Brain microvascular endothelial cell (primary cell): ENCODE data around the gene ZBTB11.

Source experiments
- DNase-seq: peaks from one replicate; pipeline ENCODE4 v3.0.0-alpha.2; 2020
- H3K27ac ChIP-seq: fragments of 250-450 bp; sonication (Bioruptor Pico); 2 replicates; pipeline ENCODE4 v1.5.1; 2020; ENCODE audit warnings: mild to moderate bottlenecking, moderate library complexity
- H3K27me3 ChIP-seq: fragments of 250-450 bp; sonication (Bioruptor Pico); replicated peaks from 2 replicates; pipeline ENCODE4 v1.5.1; 2020; ENCODE audit warnings: mild to moderate bottlenecking
- H3K36me3 ChIP-seq: fragments of 250-450 bp; sonication (Bioruptor Pico); replicated peaks from 2 replicates; pipeline ENCODE4 v1.5.1; 2020; ENCODE audit warnings: mild to moderate bottlenecking
- H3K4me3 ChIP-seq: 2 replicates; pipeline ENCODE4 v1.5.1; 2011; ENCODE audit warnings: low read depth, mild to moderate bottlenecking, control low read depth, low read length, moderate library complexity
- in situ Hi-C: cut with HindIII; loops from 2 replicates; pipeline ENCODE4 v1.10.0; 2017; ENCODE audit warnings: low sequenced_read_pairs, low pct_ligation_motif_present
- TF ChIP-seq, protein P1 (sequence below): IDR thresholded peaks from 2 replicates; pipeline ENCODE4 v1.5.1; 2011; ENCODE audit warnings: low read depth, mild to moderate bottlenecking, moderate library complexity, low read length, control low read depth, inconsistent platforms; ENCODE audit errors: missing control alignments

Gene ZBTB11

DNA sequence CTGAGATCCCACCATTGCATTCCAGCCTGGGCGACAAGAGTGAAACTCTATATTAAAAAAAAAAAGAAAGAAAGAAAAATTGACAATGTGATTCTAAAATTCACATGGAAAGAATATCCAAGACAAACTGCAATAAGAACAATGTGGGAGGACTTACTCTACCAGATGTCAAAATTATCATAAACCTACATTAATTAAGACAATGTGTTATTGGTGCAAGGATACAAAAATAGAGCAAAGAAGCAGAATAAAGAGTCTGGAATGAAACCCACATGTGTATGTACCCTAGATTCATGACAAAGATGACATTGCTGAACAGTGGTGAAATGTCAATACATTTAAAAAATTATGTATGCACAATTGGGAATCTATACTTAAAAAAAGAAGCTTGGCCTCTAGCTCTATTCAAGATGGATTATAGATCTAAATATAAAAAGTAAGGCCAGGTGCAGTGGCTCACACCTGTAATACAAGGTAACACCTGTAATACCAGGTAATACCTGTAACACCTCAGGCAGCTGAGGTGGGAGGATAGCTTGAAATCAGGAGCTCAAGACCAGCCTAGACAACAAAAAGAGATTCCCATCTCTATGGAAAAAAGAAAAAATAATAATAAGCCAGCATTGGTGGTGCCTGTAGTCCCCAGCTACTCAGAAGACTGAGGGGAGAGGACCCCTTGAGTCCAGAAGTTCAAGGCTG, 45.7 kb downstream of the ZBTB11 start:
- H3K27ac ChIP-seq = no peak overlapping the region
- H3K4me3 ChIP-seq = no peak overlapping the region
- no peaks in the 10 kb centered on the region for H3K27me3 ChIP-seq
- in situ Hi-C loops = no loop called here
- TF ChIP-seq, protein P1, sequence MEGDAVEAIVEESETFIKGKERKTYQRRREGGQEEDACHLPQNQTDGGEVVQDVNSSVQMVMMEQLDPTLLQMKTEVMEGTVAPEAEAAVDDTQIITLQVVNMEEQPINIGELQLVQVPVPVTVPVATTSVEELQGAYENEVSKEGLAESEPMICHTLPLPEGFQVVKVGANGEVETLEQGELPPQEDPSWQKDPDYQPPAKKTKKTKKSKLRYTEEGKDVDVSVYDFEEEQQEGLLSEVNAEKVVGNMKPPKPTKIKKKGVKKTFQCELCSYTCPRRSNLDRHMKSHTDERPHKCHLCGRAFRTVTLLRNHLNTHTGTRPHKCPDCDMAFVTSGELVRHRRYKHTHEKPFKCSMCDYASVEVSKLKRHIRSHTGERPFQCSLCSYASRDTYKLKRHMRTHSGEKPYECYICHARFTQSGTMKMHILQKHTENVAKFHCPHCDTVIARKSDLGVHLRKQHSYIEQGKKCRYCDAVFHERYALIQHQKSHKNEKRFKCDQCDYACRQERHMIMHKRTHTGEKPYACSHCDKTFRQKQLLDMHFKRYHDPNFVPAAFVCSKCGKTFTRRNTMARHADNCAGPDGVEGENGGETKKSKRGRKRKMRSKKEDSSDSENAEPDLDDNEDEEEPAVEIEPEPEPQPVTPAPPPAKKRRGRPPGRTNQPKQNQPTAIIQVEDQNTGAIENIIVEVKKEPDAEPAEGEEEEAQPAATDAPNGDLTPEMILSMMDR = no peak
- no peak for DNase-seq
- H3K36me3 ChIP-seq = no peaks in the 10 kb centered on the region

DNA sequence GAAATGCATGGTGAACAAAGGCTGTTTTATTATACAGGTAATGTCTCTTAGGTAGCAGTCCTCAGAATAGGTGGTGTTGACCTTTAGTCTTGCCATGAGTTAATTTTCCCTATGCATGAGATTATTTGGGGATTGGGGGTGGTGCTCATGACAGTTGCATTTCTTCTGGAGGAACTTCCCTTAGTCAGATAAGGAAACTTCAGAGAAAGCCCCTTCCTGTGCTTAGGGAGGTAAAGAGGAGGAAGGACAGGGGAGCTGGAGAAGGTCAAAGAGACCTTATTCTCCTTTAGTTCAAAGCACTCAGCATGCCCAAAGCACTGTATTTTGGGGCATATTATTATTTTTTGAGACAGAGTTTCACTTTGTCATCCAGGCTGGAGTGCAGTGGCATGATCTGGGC, 47.7 kb downstream of the ZBTB11 start:
- DNase-seq = no peak
- TF ChIP-seq, protein P1 = no peak
- in situ Hi-C loops = no loop called here

DNA sequence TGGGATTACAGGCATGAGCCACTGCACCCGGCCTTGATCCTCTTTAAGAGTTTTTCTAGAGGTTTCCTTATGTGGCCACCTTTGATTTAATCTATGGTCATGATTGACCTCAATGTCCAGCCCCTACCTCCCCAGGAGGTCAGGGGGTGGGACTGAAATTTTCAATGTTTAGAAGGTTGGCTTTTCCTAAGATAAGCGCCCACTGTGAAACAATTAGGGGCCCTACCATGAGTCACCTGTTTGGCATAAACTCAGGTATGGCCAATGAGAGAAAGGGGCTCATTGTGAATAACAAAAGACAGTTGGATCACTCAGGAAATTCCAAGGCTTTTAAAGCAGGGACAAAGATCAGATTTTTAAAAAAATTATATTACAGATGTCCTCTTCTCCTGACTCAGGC, 51.1 kb downstream of the ZBTB11 start:
- Histone ChIP-seq H3K36me3 (no peaks in the 10 kb centered on the region), H3K27me3 (no peaks in the 10 kb centered on the region), H3K4me3 (no peak overlapping the region), H3K27ac (no peak overlapping the region)
- no peak for DNase-seq
- TF ChIP-seq, protein P1 = no peak
- in situ Hi-C loops = no loop called here

More for the DNA sequence above, 47.7 kb downstream of the ZBTB11 start:
- Histone ChIP-seq H3K27ac (no peak overlapping the region), H3K36me3 (no peaks in the 10 kb centered on the region), H3K27me3 (no peaks in the 10 kb centered on the region), H3K4me3 (no peak overlapping the region)

DNA sequence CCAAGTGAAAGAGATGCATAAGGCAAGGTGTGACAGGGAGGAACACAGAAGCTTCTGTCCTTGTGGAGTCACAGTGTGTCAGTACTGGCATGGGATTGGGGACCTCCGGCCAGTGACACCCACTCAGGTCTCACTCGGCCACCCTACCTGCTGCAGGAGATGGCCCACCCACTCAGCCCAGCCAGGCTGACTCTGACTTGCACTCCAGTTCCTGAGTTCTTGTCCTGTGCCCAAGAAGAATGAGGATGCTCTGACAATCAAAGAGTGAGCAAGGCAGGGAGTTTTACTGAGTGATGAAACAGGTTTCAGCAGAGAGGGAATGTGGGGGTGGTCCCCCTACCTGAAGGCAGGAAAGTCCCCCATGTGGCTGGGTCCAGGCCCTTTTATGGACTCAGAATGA, 52.1 kb downstream of the ZBTB11 start:
- TF ChIP-seq, protein P1 = no peak
- no peaks in the 10 kb centered on the region for H3K36me3 ChIP-seq
- H3K27ac ChIP-seq = no peak overlapping the region
- no peaks in the 10 kb centered on the region for H3K27me3 ChIP-seq
- no peak overlapping the region for H3K4me3 ChIP-seq
- in situ Hi-C loops = no loop called here
- no peak for DNase-seq

DNA sequence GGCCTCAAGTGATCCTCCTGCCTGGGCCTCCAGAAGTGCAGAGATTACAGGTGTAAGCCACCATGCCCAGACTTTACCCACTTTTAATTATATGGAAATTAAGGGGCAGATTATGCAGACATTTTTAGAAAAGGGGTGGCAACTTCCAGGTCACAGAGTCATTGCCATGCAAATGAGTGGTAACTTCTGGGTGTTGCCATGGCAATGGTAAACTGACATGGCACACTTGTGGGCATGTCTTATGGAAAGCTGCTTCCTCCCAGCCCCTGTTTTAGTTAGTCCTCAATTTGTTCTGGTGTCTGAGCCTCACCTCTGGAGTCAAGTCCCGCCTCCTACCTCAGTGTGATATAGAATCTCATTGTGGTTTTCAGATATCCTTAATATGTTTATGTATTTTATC, 53.3 kb downstream of the ZBTB11 start:
- no peak overlapping the region for H3K4me3 ChIP-seq
- H3K27me3 ChIP-seq = no peaks in the 10 kb centered on the region
- DNase-seq = no peak
- H3K36me3 ChIP-seq = no peaks in the 10 kb centered on the region
- TF ChIP-seq, protein P1 = no peak
- H3K27ac ChIP-seq = no peak overlapping the region
- in situ Hi-C loops = no loop called here

DNA sequence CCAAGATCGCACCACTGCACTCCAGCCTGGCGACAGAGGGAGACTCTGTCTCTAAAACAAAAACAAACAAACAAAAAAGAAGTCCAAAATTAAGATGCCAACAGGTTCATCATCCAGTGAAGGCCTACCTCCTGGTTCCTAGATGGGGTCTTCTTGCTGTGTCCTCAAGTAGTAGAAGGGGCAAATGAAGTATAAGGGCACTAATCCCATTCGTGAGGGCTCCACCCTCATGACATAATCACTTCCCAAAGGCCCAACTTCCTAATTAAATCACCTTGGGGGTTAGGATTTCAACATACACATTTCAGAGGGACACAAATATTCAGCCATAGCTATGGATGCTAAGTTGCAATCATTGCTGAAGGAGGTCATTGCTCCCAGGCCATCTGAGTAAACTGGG, 57.2 kb downstream of the ZBTB11 start:
- Histone ChIP-seq H3K36me3 (no peaks in the 10 kb centered on the region), H3K27ac (no peak overlapping the region), H3K27me3 (no peaks in the 10 kb centered on the region), H3K4me3 (no peak overlapping the region)
- in situ Hi-C loops = no loop called here
- no peak for DNase-seq
- TF ChIP-seq, protein P1 = no peak
